Skeletal muscle tissue (tissue), 4 donors: ENCODE results near the gene MPHOSPH9. TPM values are rescaled to one million over a fixed set of nuclear protein-coding genes. Genes with fewer than 3 reads are reported as not detected.

ENCODE experiments used
- H3K27ac ChIP-seq: one replicate; pipeline ENCODE4 v1.7.0; 2013; ENCODE audit warnings: mild to moderate bottlenecking, low read depth, low read length, inconsistent platforms
- H3K27me3 ChIP-seq, 3 donors: one replicate each; pipeline ENCODE4 v1.7.0; 2013; ENCODE audit warnings: low read length in 3 of 3; ENCODE audit not compliant: control insufficient read depth in 3 of 3, insufficient read depth in 3 of 3
- H3K36me3 ChIP-seq, 3 donors: one replicate each; pipeline ENCODE4 v1.7.0; 2013; ENCODE audit warnings: low read length in 3 of 3; ENCODE audit not compliant: control insufficient read depth in 3 of 3, insufficient read depth in 3 of 3
- H3K4me1 ChIP-seq, 3 donors: one replicate each; pipeline ENCODE4 v1.7.0; 2013; ENCODE audit warnings: low read length in 3 of 3, mild to moderate bottlenecking in 3 of 3; ENCODE audit not compliant: control insufficient read depth in 3 of 3, insufficient read depth in 3 of 3
- H3K4me3 ChIP-seq, 3 donors: one replicate each; pipeline ENCODE4 v1.7.0; 2013; ENCODE audit warnings: low read length in 3 of 3
- H3K9ac ChIP-seq, 3 donors: one replicate each; pipeline ENCODE4 v1.7.0; 2013; ENCODE audit warnings: low read length in 3 of 3, mild to moderate bottlenecking in 3 of 3, moderate library complexity in 2 of 3, low read depth in 1 of 3
- H3K9me3 ChIP-seq, 3 donors: one replicate each; pipeline ENCODE4 v1.7.0; 2013; ENCODE audit warnings: low read length in 3 of 3; ENCODE audit not compliant: control insufficient read depth in 3 of 3
- total RNA-seq: library from RNA; depleted of rRNA; stranded (reverse); fragments of >200 nt; gene quantifications from one replicate; pipeline ENCODE4 v1.2.3, GENCODE V29; 2014
- donor health status: Osteomylitis.

The MPHOSPH9 gene
- total RNA-seq, result 44.9 TPM

DNA sequence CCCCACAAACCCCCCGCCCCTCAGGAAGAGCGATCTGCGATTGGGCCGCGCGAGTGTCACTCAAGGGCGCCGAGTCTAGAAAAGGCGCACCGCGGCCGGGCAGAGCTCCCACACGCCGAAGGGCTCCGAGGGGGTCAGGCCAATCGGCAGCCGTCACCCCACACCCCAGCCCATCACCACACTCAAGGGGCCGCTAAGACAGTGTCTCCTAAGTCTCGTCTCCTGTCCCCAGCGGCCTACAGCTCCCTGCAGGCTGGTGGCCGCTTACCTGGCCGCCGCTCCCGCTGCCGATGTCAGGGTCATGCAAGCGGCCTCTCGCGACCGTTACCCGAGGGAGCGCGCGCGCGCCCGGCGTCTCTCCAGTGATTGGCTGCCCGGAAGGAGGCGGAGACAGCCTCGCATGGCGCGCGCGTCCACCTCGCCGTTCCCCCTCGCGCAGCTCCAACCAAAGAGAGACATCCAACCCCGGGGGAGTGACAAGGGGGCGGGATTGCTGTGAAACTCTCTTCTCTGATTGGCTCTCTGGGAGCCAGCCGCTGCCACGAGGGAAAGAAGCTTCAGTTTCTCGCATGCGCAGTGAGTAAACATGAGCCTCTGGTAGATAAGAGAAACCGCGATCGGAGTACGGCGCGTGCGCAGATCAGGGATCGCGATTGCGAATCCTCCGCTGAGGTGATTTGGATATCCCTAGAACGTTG, at the start of gene MPHOSPH9, which contains the start of gene MTRFR:
Gene MPHOSPH9, minus strand, starts transcription at position 335 of the 698 bp plus-strand sequence. CDS start 2,777 bp downstream, outside the sequence.
Gene MTRFR, plus strand, starts transcription at position 630 of the 698 bp plus-strand sequence. CDS start 20,239 bp downstream, outside the sequence.
- Histone ChIP-seq H3K27ac (peak within 1 kb of the TSS; percentile 98), H3K27me3 (no peaks in the 10 kb centered on the region), H3K9me3 (no peaks in the 10 kb centered on the region), H3K4me1 (peaks cover 17 to 34% (median 29%) of the 10 kb centered on the region in 3 donors), H3K9ac (peak within 1 kb of the TSS; percentile 98 to 100 (median 98)), H3K36me3 (peaks cover 0 to 4% (median 3%) of the 10 kb centered on the region in 3 donors), H3K4me3 (peak within 1 kb of the TSS; percentile 99)

DNA sequence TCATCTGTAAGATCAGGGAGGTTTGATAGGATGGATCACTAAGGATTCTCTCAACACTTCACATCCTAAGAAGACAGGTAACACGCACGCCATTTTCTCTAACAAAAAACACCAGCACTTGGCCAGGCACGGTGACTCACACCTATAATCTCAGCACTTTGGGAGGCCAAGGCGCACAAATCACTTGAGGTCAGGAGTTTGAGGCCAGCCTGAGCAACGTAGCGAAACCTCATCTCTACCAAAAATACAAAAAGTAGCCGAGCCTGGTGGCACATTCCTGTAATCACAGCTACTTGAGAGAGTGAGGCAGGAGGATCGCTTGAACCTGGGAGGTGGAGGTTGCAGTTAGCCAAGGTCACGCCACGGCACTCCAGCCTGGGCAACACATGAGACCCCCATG, 49.2 kb upstream of the MPHOSPH9 start:
- Histone ChIP-seq H3K36me3 (no peaks in the 10 kb centered on the region), H3K4me1 (no peaks in the 10 kb centered on the region), H3K9me3 (no peaks in the 10 kb centered on the region), H3K9ac (no peak overlapping the region), H3K27me3 (no peaks in the 10 kb centered on the region), H3K4me3 (no peak overlapping the region), H3K27ac (no peak overlapping the region)

- no peaks in the 10 kb centered on the region for H3K9me3 ChIP-seq
- no peak overlapping the region for H3K27ac ChIP-seq
- H3K4me1 ChIP-seq, result no peaks in the 10 kb centered on the region
- H3K9ac ChIP-seq, result no peak overlapping the region
- no peaks in the 10 kb centered on the region for H3K27me3 ChIP-seq
- no peaks in the 10 kb centered on the region for H3K36me3 ChIP-seq
- H3K4me3 ChIP-seq, result no peak overlapping the region
These were observed 48.0 kb upstream of the MPHOSPH9 start for GRCh38 chr12:123280971-123281370.

DNA sequence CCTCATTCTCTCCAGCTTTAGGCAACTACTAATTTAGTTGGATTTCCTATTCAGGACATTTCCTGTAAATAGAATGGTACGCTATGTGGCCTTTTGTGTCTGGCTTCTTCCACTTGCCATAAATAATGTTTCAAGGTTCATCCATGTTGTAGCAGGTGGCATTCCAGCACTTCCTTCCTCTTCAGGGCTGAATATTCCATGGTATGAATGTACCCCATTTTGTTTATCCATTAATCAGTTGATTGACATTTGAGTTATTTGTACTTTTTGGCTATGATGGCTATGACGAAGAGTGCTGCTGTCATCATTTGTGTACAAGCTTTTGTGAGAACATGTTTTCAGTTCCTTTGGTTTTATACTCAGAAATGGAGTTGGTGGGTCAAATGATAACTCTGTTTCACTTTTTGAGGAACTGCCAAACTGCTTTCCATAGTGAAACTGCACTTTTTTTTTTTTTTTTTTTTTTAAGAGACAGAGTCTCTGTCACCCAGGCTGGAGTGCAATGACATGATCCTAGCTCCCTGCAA, 45.2 kb upstream of the MPHOSPH9 start:
- Histone ChIP-seq H3K27ac (no peak overlapping the region), H3K4me3 (no peak overlapping the region), H3K27me3 (no peaks in the 10 kb centered on the region), H3K9me3 (no peaks in the 10 kb centered on the region), H3K9ac (no peak overlapping the region), H3K36me3 (no peaks in the 10 kb centered on the region), H3K4me1 (no peaks in the 10 kb centered on the region)

- Histone ChIP-seq H3K4me1 (peaks cover 22 to 27% (median 26%) of the 10 kb centered on the region in 3 donors), H3K4me3 (no peak overlapping the region), H3K9ac (no peak overlapping the region), H3K36me3 (no peaks in the 10 kb centered on the region), H3K9me3 (no peaks in the 10 kb centered on the region), H3K27me3 (no peaks in the 10 kb centered on the region), H3K27ac (no peak overlapping the region)
These were observed 40.2 kb upstream of the MPHOSPH9 start for GRCh38 chr12:123273166-123273565.

- peak overlapping the region in 2 of 3 donors; percentile 65 to 72 for H3K4me3 ChIP-seq
- no peaks in the 10 kb centered on the region for H3K27me3 ChIP-seq
- no peaks in the 10 kb centered on the region for H3K9me3 ChIP-seq
- peaks cover 4 to 6% (median 5%) of the 10 kb centered on the region in 3 donors for H3K36me3 ChIP-seq
- H3K27ac ChIP-seq, result no peak overlapping the region
- H3K4me1 ChIP-seq, result peaks cover 30 to 38% (median 32%) of the 10 kb centered on the region in 3 donors
- H3K9ac ChIP-seq, result peak overlapping the region in 2 of 3 donors; percentile 54 to 75
These were observed 38.2 kb upstream of the MPHOSPH9 start for GRCh38 chr12:123271001-123271668.

- peaks cover 5 to 6% (median 6%) of the 10 kb centered on the region in 3 donors for H3K36me3 ChIP-seq
- peak overlapping the region; percentile 70 for H3K27ac ChIP-seq
- H3K27me3 ChIP-seq, result no peaks in the 10 kb centered on the region
- H3K9me3 ChIP-seq, result no peaks in the 10 kb centered on the region
- H3K4me3 ChIP-seq, result peak overlapping the region; percentile 59 to 72 (median 71)
- peak overlapping the region; percentile 54 to 76 (median 75) for H3K9ac ChIP-seq
- H3K4me1 ChIP-seq, result peaks cover 30 to 38% (median 32%) of the 10 kb centered on the region in 3 donors
These were observed 37.5 kb upstream of the MPHOSPH9 start for GRCh38 chr12:123270214-123271000.

GRCh38 chr12:123269896-123270213, 36.9 kb upstream of the MPHOSPH9 start:
- Histone ChIP-seq H3K9me3 (no peaks in the 10 kb centered on the region), H3K27ac (peak overlapping the region; percentile 70), H3K9ac (peak overlapping the region; percentile 54 to 76 (median 75)), H3K4me1 (peaks cover 30 to 38% (median 32%) of the 10 kb centered on the region in 3 donors), H3K4me3 (peak overlapping the region; percentile 59 to 72 (median 71)), H3K36me3 (peaks cover 5 to 6% (median 6%) of the 10 kb centered on the region in 3 donors), H3K27me3 (no peaks in the 10 kb centered on the region)

DNA sequence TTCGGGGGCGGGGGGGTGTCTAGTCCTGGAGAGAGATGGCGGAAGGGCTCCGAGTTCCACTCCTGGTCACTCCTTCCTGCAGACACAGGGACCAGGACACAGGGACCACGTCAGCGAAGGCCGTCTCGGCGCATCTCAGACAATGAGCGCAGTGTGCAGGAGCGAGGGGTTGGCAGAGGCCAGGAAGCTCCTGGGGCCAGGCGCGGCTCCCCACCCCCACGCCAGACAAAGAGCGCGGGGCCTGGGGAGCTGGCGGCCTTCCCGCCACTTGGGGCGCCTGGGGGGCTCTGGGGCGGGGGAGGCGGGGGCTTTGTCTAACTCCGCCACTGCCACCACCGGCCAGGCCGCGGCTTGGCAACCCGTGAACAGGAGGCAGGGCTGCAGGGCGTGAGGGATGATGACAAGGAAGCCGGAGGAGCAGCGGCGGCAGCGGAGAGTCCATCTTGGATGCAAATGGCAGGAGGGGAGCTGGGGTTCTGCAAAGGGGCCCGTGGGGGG, 36.5 kb upstream of the MPHOSPH9 start:
- Histone ChIP-seq H3K27me3 (no peaks in the 10 kb centered on the region), H3K4me1 (peaks cover 30 to 38% (median 32%) of the 10 kb centered on the region in 3 donors)

More for the DNA sequence above, 36.5 kb upstream of the MPHOSPH9 start:
- peak overlapping the region in 2 of 3 donors; percentile 75 to 76 for H3K9ac ChIP-seq
- no peaks in the 10 kb centered on the region for H3K9me3 ChIP-seq
- H3K4me3 ChIP-seq, result peak overlapping the region; percentile 59 to 72 (median 71)
- peak overlapping the region; percentile 70 for H3K27ac ChIP-seq
- peaks cover 5 to 9% (median 6%) of the 10 kb centered on the region in 3 donors for H3K36me3 ChIP-seq
